RPMI7951 (cell line): Measurements from ENCODE around the gene PAIP2. TPM values are rescaled to one million over a fixed set of nuclear protein-coding genes. Genes with fewer than 3 reads are reported as not detected.
"Not testable (repeated sequence)": the region's sequence is repeated elsewhere in the genome, so short reads cannot be mapped to it uniquely, and the experiment has no call there.

Source experiments
- DNase-seq: peaks from one replicate; pipeline ENCODE4 v3.0.0-alpha.2; 2012; ENCODE audit warnings: low read depth
- total RNA-seq: library from RNA; depleted of rRNA; stranded (reverse); fragments of >200 nt; shearing (Covaris generic); gene quantifications from 2 replicates; pipeline ENCODE4 v1.2.3, GENCODE V29; 2014; rRNA removed

Gene PAIP2
- total RNA-seq = 34.9 and 45.4 TPM in 2 replicates

DNA sequence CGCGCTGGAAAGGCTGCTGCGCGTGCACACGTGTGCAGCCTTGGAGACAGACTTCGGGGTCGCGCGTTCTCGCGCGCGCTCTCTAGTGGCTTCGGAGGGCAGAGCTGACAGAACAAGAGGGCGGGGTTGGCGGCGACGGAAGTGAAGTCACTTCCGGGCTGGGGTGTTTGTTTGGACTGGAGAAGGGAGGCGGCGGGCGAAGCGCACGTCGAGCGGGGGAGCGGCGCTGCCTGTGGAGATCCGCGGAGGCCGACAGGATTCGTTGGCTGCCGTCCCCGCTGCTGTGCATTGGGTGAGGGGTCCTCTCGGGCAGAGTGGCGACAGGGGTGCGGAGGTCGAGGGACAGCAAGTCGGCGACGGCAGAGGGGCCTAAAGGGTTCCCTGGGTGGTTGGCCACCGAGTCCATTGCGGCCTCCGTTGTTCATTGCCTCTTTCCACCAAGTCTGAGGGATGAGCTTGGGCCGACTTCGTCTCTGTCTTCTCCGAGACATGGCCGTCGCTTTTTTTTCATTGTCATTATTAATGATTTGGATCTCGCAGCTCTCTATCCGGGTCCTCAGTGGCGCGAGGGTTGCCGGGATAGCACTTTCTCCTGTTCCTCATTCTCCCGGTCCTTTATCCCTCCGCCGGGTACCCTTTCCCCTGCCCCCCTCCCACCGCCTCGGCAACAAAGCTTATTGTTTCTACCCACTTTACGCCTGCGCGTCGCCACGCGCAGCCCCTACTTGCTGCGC lies at the start of gene PAIP2:
Gene PAIP2 (plus strand): TSS at position 166 of the 734 bp plus-strand sequence. CDS start 21,931 bp downstream, outside the sequence.
- DNase-seq = peak; percentile 95

DNA sequence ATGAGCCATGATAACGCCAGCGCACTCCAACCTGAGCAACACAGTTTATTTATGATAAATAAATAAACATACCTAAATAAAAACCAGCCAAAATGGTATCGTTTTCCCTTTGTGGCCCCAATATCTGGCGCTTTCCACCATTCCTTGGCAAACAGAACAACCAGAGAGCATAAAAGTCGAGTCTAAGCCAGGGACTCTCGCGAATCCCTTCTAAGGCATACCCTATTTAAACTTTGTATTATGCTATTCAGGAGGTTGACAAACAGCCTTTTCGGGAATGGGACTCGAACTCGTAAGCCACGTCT lies 48.5 kb upstream of the PAIP2 start:
- no peak for DNase-seq

DNA sequence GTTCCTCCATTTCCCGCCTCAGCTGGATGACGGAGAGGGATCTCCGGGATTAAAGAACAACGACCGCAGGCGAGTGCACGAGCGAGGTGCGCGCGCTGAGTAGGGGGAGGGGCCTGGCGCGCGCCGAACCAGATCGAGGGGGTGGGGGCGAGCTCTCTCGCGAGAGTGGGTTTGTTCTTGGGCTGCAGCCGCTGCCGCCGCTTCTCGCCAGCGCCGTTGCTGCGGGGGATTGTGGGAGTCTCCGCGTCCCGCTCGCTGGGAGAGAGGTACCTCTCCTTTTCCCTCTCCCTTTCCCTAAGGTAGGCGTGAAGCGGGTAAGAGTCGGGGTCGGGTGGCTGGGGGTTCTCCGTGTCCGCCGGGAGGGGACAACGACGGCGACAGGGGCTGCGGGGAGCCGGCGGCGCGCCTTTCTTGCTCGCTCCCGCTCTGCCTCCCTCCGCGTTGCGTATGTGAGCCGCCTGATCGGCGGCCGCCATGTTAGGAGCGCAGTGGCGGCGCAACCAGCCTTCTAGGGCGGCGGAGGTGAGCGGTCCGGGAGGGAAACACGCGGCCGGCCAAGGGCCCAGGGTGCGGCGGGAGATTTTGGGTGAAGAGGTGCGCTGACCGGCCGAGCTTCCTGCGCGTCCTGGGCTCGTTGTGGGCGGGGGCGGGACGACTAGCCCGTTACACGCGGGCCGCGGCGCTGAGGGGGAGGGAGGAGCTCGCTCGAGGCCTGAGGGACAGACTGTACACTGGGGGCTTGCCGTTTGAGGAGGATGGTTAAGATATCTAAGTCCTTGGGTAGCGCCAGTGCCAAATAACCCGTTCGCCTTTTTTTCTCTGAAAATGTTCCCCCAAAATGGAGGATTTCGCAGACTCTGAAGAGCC lies 47.9 kb upstream of the PAIP2 start, which contains the start of gene MATR3:
Gene MATR3 (plus strand): TSS at position 234 of the 867 bp plus-strand sequence. CDS start 13,676 bp downstream, outside the sequence.
- peak; percentile 93 for DNase-seq

GRCh38 chr5:139294374-139295165 lies 47.1 kb upstream of the PAIP2 start:
- DNase-seq = peak; percentile 79

DNA sequence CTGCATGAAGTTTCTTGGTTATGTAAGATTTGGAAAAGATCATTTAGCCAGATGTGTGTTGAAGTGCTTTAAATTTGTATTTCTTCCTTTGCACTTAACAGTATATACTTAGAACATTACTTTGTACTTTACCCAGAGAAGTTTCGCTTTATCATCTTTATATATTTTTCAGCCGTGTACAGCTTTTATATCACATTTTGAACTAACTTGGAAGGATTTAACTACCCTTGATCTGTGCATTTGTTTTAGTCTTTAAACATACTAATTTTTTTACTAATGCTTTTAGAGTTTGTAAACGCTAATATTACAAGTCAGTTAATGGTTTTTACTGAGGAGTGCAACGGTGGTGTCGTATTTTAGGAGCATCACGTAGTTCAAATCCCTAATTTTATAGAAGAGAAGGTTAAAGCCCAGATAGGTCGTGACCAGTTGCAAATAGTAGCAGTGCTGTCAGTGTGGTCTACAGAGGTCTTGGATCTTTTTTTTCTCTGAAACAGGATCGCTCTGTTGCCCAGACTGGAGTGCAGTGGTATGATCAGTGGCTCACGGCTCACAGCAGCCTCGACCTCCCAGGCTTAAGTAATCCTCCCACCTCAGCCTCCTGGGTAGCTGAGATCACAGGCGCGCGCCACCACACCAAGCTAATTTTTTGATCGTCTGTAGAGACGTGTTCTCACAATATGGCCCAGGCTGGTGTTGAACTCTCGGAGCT lies 46.2 kb upstream of the PAIP2 start:
- no peak for DNase-seq

DNA sequence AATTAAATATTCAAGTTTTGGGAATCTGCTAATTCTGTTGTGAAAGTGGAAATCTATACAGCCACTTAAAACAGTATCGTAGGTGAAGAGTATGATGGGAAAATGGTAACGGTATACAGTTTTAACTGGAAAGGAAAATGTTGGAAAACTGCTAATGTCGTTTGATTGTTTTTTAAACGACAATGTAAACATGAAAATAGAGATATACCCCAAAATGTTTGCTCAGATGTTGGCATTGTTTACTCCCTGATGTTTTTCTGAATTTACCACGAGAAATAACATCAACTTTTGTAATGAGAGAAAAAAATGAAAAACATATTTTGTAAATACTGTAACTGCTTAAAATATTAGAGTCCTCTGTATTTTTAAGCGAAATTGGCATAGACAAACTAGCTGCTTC lies 45.5 kb upstream of the PAIP2 start:
- no peak for DNase-seq

DNA sequence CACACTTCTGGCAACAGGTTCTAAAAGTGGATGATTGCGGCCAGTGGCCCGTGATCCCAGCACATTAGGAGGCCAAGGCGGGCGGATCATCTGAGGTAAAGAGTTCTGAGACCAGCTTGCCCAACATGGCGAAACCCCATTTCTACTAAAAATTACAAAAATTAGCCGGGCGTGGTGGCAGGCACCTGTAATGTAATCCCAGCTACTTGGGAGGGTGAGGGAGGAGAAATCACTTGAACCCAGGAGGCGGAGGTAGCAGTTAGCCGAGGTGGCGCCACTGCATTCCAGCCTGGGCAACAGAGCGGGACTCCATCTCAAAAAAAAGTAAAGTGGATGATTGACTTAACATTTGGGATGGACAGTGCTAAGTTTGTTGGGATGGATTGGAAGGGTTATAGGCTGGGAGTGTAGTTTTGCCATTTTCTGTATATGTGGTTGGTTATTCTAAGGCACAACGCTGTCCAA lies 44.8 kb upstream of the PAIP2 start:
- DNase-seq = no peak

GRCh38 chr5:139297439-139298133 lies 44.1 kb upstream of the PAIP2 start:
- DNase-seq = no peak

- no peak for DNase-seq
These were observed 43.4 kb upstream of the PAIP2 start for GRCh38 chr5:139298242-139298641.

DNA sequence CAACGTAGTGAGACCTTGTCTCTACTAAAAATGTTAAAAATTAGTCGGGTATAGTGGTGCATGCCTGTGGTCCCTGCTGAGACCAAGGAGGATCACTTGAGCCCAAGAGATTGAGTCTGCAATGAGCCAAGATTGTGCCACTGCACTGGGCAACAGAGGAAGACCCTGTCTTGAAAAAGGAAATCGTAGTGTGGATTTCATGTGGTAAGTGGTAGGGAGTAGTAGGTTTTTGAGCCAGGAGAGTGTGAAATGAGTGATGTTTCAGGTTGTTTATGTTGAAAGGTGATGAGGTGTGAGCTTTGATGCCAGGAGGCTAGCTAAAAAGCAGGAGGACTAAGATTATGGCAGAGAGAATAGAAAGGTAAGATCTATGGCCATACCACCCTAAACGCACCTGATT lies 42.2 kb upstream of the PAIP2 start:
- DNase-seq = no peak

DNA sequence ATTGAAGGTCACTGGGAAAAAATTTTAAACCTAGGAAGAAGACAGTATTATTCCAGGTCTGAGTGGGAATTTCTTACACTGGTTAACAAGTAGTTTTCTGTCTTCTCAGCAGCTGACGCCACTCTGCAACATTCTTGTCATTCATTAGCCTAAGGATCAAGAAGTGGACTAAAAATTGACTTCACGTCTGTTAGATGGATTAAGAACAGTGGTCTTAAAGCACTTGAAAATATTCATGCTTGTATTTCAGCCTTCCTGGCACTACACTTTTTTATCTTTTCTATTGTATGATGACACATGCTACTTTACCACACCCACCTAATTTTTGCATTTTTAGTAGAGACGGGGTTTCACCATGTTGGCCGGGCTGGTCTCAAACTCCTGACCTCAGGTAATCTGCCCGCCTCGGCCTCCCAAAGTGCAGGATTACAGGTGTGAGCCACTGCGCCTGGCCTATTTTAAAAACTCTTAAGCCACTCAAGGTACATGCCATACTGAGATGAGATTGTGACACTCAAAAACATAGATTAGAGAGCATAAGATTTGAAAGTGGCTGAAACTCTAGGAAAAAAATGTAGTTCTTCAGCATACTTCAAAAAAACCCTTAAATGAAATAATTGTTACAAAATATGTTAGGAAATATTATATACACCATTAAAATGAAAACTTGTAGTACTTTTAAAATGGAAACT lies 39.7 kb upstream of the PAIP2 start:
- no peak for DNase-seq

DNA sequence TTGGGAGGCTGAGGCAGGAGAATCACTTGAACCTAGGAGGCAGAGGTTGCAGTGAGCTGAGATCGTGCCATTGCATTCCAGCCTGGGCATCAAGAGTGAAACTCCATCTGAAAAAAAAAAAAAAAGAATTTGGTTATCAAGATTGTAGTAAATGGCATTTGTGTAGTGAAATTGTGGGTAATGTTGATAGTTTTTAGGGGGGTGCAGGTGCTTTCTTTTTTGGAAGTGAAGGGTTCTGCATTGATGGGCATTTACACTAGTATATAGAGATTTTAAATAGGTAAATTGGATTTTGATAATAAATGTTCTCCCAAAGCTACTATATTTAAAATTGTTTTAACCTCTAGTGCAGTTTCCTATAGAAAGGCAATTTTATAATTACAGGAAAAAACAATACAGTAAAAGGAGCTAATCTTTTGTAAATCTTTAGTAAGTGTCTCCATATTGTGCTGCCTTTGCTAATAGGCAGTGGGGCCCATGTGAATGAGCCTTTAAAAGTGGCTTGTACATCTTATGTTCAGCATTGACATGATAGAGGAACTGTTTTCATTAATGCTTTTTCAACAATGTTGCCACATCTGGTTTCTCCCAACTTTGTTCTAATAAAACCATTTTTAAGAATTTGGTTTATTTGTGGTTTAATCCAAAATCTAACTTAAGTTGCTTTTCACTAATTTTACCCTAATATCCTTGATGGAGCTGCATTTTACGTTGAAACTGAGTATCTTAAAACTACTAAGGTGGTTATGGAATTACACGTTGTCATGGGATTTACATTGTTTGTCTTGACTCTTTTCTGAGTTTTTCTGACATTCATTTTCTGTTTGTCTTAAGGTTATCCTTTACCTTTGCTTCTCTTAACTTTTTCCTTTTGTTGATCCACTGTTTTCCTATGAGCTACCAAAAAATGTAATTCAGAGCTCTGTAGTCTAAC lies 37.0 kb upstream of the PAIP2 start:
- no peak for DNase-seq

GRCh38 chr5:139306197-139306596 lies 35.5 kb upstream of the PAIP2 start:
- no peak for DNase-seq

- no peak for DNase-seq
These were observed 34.9 kb upstream of the PAIP2 start for GRCh38 chr5:139306628-139307379.

DNA sequence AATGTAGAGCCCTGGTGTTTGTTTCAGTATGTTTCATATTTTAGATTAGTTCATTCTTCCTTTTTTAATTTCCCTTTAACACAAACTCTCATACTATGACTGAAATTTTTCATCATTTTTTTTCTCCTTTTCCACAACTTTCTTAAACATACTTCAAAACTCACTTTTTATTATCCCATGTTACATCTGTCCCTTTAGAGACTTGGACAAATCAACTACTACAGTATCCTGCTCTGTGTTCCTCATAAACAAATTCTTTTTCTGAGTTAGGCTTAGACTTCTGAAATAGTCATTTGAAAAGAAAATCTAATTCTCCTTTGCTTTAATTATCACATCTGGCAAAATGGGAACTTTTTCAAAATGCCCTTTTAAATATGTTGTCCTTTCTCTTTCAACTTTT lies 32.9 kb upstream of the PAIP2 start:
- no peak for DNase-seq

- DNase-seq = not testable (repeated sequence)
These were observed 30.9 kb upstream of the PAIP2 start for GRCh38 chr5:139310715-139311186.

DNA sequence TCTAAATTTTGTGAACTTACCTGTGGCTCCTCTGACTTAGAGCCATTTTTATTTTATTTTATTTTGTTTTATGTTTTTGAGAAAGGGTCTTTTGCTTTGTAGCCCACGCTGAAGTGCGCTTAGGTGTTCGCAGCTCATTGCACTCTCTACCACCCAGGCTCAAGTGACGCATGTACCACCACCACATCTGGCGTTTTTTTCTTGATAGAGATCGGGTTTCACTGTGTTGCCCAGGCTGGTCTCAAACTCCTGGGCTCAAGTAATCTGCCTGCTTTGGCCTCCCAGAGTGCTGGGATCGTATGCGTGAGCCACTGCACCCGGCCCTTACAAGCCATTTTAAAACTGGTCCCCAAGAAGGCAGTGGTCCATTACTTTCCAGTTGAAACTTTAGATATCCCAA lies 29.6 kb upstream of the PAIP2 start:
- DNase-seq = no peak

DNA sequence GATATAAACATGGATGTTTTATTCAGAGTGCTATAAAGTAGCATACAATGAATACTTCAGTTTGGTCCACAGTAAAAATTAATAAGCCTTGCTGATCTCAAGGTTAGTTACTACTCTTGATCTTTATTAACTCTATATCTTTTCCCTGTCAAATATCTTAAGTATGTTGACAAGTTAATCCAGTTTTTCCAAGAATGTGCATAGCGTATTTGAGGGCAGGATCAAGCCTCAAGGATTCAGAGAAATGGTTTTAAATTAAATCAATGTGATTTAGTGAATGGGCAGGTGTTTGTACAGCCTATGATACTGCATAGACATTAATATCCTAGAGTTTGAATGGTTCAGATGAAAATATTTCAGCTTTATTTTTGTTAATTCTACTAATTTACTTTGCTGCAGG lies 27.4 kb upstream of the PAIP2 start:
- no peak for DNase-seq
